HG03575 (cell line): ENCODE results near the gene FAM90A1.
"Not testable (repeated sequence)": the region's sequence is repeated elsewhere in the genome, so short reads cannot be mapped to it uniquely, and the experiment has no call there.

Experiments used
- ATAC-seq: cut with Tn5 transposase; IDR thresholded peaks from one replicate; pipeline ENCODE4 v1.9.1; 2021; ENCODE audit not compliant: unreplicated experiment, insufficient number of reproducible peaks, low FRiP score; ENCODE audit errors: extremely low read depth

The FAM90A1 gene

DNA sequence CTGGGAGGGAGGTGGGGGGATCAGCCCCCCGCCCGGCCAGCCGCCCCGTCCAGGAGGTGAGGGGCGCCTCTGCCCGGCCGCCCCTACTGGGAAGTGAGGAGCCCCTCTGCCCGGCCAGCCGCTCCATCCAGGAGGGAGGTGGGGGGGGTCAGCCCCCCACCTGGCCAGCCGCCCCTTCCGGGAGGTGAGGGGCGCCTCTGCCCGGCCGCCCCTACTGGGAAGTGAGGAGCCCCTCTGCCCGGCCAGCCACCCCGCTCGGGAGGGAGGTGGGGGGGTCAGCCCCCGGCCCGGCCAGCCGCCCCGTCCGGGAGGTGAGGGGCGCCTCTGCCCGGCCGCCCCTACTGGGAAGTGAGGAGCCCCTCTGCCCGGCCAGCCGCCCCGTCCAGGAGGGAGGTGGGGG lies 43.2 kb downstream of the FAM90A1 start:
- ATAC-seq, result not testable (repeated sequence)

DNA sequence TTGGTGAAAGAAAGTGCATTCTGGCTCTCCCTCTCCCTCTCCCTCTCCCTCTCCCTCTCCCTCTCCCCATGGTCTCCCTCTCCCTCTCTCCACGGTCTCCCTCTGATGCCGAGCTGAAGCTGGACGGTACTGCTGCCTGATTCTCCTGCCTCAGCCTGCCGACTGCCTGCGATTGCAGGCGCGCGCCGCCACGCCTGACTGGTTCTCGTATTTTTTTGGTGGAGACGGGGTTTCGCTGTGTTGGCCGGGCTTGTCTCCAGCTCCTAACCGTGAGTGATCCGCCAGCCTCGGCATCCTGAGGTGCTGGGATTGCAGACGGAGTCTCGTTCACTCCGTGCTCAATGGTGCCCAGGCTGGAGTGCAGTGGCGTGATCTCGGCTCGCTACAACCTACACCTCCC lies 44.1 kb downstream of the FAM90A1 start:
- not testable (repeated sequence) for ATAC-seq

DNA sequence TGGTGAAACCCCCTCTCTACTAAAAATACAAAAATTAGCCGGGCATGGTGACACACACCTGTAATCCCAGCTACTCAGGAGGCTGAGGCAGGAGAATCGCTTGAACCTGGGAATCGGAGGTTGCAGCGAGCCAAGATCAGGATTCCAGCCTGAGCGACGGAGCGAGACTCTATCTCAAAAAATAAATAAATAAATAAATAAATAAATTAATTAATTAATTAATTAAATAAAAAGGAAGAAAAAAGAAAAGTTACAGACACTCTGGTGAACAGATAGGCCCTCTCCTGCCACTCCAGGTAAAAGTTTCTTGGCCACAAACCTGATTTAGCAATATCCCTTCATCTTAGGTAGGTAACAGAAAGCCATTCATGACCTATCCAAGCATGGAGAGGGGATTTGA lies 44.5 kb downstream of the FAM90A1 start:
- not testable (repeated sequence) for ATAC-seq

DNA sequence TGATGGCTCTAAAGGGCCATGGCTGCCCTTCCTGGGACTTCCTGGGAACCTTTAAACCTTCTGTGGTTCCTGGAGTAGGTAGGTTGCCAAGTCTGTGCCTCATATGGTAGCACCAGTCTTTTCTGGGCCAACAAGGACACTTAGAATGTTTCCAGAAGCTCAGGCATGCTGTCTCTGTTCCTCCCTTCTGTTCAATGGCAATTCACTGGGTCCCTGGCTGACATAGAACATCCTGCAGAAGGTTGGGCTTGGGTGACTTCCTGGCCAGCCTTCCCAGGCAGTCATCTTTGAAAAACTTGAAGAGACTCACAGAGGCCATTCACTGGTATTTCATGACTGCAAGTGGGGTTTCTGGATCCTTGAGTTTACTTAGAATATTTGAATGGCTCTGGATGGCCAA lies 46.1 kb downstream of the FAM90A1 start:
- not testable (repeated sequence) for ATAC-seq

DNA sequence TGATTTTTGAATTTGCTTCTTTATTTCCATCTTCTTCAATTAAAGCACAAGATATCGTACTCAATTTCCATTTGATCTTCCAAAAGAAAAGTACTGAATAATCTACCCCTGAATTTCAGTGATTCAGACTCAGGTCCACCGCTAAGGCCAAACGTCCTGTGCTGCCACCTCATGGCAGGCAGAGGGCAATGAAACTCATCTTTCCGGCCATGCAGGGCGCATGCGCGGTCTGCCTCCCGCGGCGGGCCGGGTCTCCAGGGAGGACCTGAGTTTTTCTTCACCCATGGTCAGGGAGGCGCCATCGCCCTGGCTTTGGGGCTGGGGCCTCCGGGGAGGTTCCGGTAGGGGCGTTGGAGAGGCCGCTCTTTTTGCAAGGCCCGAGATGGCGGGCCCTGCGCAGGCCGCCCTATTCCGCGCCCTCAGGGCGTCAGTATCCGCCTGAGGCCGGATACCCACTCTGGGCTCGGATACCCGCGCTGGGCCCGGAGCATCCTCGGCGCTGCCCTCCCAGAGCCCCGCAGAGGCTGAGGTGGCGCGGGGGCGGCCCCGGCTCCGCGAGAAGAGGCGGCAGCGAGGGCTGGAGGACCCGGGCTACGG lies 47.3 kb downstream of the FAM90A1 start:
- ATAC-seq, result not testable (repeated sequence)

DNA sequence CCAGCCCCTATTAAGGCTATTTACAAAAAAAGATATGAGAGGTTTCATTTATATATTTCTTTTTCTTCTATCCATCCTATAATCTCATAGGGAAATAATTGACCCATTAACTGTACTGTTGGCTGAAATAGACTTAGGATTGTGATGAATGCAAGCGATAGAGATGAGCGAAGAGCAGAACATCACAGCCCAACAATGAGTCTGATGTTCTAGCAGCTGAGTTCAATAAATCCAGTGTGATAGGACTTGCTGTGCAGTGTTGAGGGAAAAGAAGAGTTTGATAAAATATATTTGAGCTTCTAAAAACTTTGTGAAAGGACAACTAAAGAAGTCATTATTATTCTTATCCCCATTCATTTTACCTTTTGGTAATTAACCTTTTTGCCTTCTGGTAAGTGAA lies 54.5 kb downstream of the FAM90A1 start:
- ATAC-seq, result not testable (repeated sequence)
